Mesenchymal stem cell (in vitro differentiated cells and primary cell): Measurements from ENCODE around the gene DMAC2L.
"Not testable (repeated sequence)": the region's sequence is repeated elsewhere in the genome, so short reads cannot be mapped to it uniquely, and the experiment has no call there.

Experiments
- DNase-seq: peaks from one replicate; pipeline ENCODE4 v3.0.0-alpha.2; 2013
- H2AFZ ChIP-seq: one replicate; pipeline ENCODE4 v1.6.1; 2013; ENCODE audit warnings: low read depth, mild to moderate bottlenecking, control low read depth, inconsistent platforms, low read length, moderate library complexity
- H2AK5ac ChIP-seq: 2 replicates; pipeline ENCODE4 v1.6.1; 2013; ENCODE audit warnings: low read length, moderate library complexity, mild to moderate bottlenecking, inconsistent platforms; ENCODE audit not compliant: severe bottlenecking
- H2BK120ac ChIP-seq: one replicate; pipeline ENCODE4 v1.6.1; 2013; ENCODE audit warnings: low read depth, mild to moderate bottlenecking, inconsistent platforms, low read length, moderate library complexity
- H2BK12ac ChIP-seq, 2 experiments: one replicate each; pipeline ENCODE4 v1.6.1; 2013; ENCODE audit warnings: inconsistent platforms in 2 of 2, low read length in 2 of 2, mild to moderate bottlenecking in 2 of 2, moderate library complexity in 2 of 2, control low read depth in 1 of 2
- H2BK15ac ChIP-seq: one replicate; pipeline ENCODE4 v1.6.1; 2013; ENCODE audit warnings: mild to moderate bottlenecking, low read depth, inconsistent platforms; ENCODE audit not compliant: poor library complexity, severe bottlenecking
- H2BK5ac ChIP-seq: 2 replicates; pipeline ENCODE4 v1.6.1; 2013; ENCODE audit warnings: low read depth, mild to moderate bottlenecking, low read length, control low read depth, inconsistent platforms; ENCODE audit not compliant: poor library complexity, severe bottlenecking
- H3K14ac ChIP-seq, 2 experiments: one replicate each; pipeline ENCODE4 v1.6.1; 2013; ENCODE audit warnings: inconsistent platforms in 2 of 2, low read length in 2 of 2, control low read depth in 1 of 2, mild to moderate bottlenecking in 1 of 2, moderate library complexity in 1 of 2
- H3K18ac ChIP-seq, 2 experiments: one replicate each; pipeline ENCODE4 v1.6.1; 2013; ENCODE audit warnings: inconsistent platforms in 2 of 2, low read length in 2 of 2, control low read depth in 1 of 2, low read depth in 1 of 2, mild to moderate bottlenecking in 1 of 2
- H3K23ac ChIP-seq, 2 experiments: one replicate each; pipeline ENCODE4 v1.6.1; 2013; ENCODE audit warnings: inconsistent platforms in 2 of 2, low read length in 2 of 2, mild to moderate bottlenecking in 2 of 2, moderate library complexity in 2 of 2, control low read depth in 1 of 2
- H3K27ac ChIP-seq: 2 replicates; pipeline ENCODE4 v1.5.1; 2013; ENCODE audit warnings: mild to moderate bottlenecking, moderate library complexity, low read length, control low read depth, inconsistent platforms; ENCODE audit not compliant: poor library complexity, severe bottlenecking
- H3K27me3 ChIP-seq, 2 experiments: 2 replicates each; pipeline versions ENCODE4 v1.6.1 to v1.7.0; 2013; ENCODE audit warnings: low read length in 2 of 2, mild to moderate bottlenecking in 2 of 2, moderate library complexity in 2 of 2, control low read depth in 1 of 2, inconsistent platforms in 1 of 2; ENCODE audit not compliant: control insufficient read depth in 1 of 2, insufficient read depth in 1 of 2
- H3K36me3 ChIP-seq, 2 experiments: 2 replicates each; pipeline versions ENCODE4 v1.6.1 to v1.7.0; 2013; ENCODE audit warnings: low read length in 2 of 2, control low read depth in 1 of 2, inconsistent platforms in 1 of 2, low read depth in 1 of 2, mild to moderate bottlenecking in 1 of 2; ENCODE audit not compliant: insufficient read depth in 2 of 2, control insufficient read depth in 1 of 2
- H3K4ac ChIP-seq, 2 experiments: one replicate each; pipeline ENCODE4 v1.6.1; 2013; ENCODE audit warnings: inconsistent platforms in 2 of 2, low read length in 2 of 2, mild to moderate bottlenecking in 2 of 2, moderate library complexity in 2 of 2, control low read depth in 1 of 2, low read depth in 1 of 2
- H3K4me1 ChIP-seq: 2 replicates; pipeline ENCODE4 v1.6.1; 2013; ENCODE audit warnings: low read depth, low read length, control low read depth; ENCODE audit not compliant: control insufficient read depth, insufficient read depth
- H3K4me2 ChIP-seq: 2 replicates; pipeline ENCODE4 v1.6.1; 2013; ENCODE audit warnings: low read length, mild to moderate bottlenecking, inconsistent platforms; ENCODE audit not compliant: poor library complexity, severe bottlenecking
- H3K4me3 ChIP-seq, 2 experiments: 2 replicates each; pipeline versions ENCODE4 v1.5.1 to v1.7.0; 2013; ENCODE audit warnings: low read length in 2 of 2, mild to moderate bottlenecking in 2 of 2, control low read depth in 1 of 2, low read depth in 1 of 2; ENCODE audit not compliant: insufficient read depth in 1 of 2
- H3K79me1 ChIP-seq: replicated peaks from 2 replicates; pipeline ENCODE4 v1.6.1; 2013; ENCODE audit warnings: mild to moderate bottlenecking, control low read depth, low read length, inconsistent platforms; ENCODE audit not compliant: poor library complexity, severe bottlenecking
- H3K9ac ChIP-seq: 2 replicates; pipeline ENCODE4 v1.7.0; 2013; ENCODE audit warnings: mild to moderate bottlenecking, low read length, moderate library complexity
- H3K9me3 ChIP-seq: 2 replicates; pipeline ENCODE4 v1.7.0; 2013; ENCODE audit warnings: mild to moderate bottlenecking, low read length; ENCODE audit not compliant: control insufficient read depth
- H4K8ac ChIP-seq: one replicate; pipeline ENCODE4 v1.6.1; 2013; ENCODE audit warnings: inconsistent platforms, mild to moderate bottlenecking, low read length, moderate library complexity
- H4K91ac ChIP-seq: one replicate; pipeline ENCODE4 v1.6.1; 2013; ENCODE audit warnings: mild to moderate bottlenecking, low read length, inconsistent platforms
- WGBS: methylation state at CpG from one replicate; pipeline ENCODE4 v1.1.7; 2013; ENCODE audit warnings: mixed read lengths; 5-methylcytosine and 5-hydroxymethylcytosine counted together

DMAC2L gene

DNA sequence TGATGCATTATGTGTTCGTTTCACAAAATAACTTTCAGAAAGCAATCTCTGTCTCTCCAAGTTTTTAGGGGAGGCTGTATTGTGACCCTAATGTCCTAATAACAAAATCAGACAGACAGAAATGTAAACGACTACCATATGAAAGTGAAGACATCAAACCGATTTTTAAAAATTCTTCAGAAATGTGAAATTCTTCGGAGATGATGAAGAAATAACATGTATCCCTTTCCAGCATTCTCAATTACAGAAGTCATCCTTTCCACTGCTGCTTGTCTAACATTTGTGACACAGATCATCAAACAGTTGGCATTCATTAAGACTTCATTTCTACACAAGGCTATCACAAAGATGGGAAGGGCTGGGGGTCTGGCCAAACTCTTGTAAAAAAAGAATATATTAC is 41.0 kb downstream of the DMAC2L start:
- Histone ChIP-seq H3K27ac (peak overlapping the region; percentile 59), H3K9me3 (no peaks in the 10 kb centered on the region), H2BK15ac (no peak overlapping the region), H3K9ac (peak overlapping the region; percentile 36), H3K79me1 (no peaks in the 10 kb centered on the region), H2BK12ac (no peak overlapping the region), H4K8ac (no peak overlapping the region), H2BK5ac (no peak overlapping the region), H3K36me3 (peaks cover 0 to 5% of the 10 kb centered on the region in 2 experiments), H3K4me2 (no peak overlapping the region), H3K23ac (no peak overlapping the region), H3K4me1 (peaks cover 3% of the 10 kb centered on the region), H3K27me3 (no peaks in the 10 kb centered on the region), H3K18ac (no peak overlapping the region), H2AK5ac (no peak overlapping the region), H2AFZ (no peak overlapping the region), H4K91ac (no peak overlapping the region), H3K4ac (no peak overlapping the region), H3K4me3 (no peak overlapping the region), H3K14ac (no peak overlapping the region), H2BK120ac (no peak overlapping the region)
- no peak for DNase-seq
- WGBS = 94% methylated on average over 2 of the region's 4 CpGs

DNA sequence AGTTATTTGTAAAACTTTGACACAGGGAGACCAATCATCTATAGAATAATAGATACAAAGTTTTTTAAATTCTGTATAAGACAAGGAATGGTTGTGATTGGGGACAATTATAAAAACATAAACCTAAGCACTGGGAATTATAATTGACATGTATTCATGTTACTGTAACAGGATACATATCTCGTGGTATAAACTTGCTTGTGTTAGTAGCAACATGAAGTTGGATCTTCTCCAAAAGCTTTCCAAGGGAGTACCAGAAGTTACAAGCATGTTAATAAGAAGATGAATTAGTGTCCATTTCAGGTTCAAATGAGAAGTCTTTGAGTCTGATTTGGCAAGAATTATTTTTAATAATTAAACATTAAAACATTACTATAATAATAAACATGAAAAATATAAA is 42.4 kb downstream of the DMAC2L start:
- 94% methylated on average over 1 of the region's 1 CpG for WGBS
- Histone ChIP-seq H3K9ac (no peak overlapping the region), H3K27ac (no peak overlapping the region), H3K14ac (no peak overlapping the region), H4K8ac (no peak overlapping the region), H2BK120ac (no peak overlapping the region), H3K4me2 (no peak overlapping the region), H3K27me3 (no peaks in the 10 kb centered on the region), H3K4ac (no peak overlapping the region), H3K23ac (no peak overlapping the region), H3K36me3 (peaks cover 0 to 7% of the 10 kb centered on the region in 2 experiments), H2AK5ac (no peak overlapping the region), H3K18ac (no peak overlapping the region), H2AFZ (no peak overlapping the region), H3K4me1 (peaks cover 3% of the 10 kb centered on the region), H2BK12ac (no peak overlapping the region), H4K91ac (no peak overlapping the region), H2BK5ac (no peak overlapping the region), H3K79me1 (no peaks in the 10 kb centered on the region), H2BK15ac (no peak overlapping the region), H3K9me3 (no peaks in the 10 kb centered on the region), H3K4me3 (no peak overlapping the region)
- no peak for DNase-seq

DNA sequence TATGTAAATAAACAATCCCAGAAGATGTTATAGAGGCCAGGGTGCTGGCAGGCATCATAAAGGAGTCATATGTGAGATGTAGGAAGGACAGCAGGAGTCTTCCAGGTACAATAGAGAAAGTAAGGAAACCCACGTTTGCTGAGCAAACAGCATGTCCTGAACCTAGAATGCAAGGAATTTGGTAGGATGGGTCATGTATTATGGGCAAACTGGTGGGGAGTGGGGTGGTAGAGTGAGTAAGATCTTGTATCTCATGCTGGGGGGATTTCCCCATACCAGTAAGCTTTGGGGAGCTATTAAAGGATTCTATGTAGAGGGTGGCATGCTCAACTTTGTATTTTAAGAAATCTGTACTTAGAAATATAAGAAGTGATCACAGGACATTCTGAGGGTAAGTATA is 43.6 kb downstream of the DMAC2L start:
- 86% methylated on average over 1 of the region's 1 CpG for WGBS
- DNase-seq = no peak

DNA sequence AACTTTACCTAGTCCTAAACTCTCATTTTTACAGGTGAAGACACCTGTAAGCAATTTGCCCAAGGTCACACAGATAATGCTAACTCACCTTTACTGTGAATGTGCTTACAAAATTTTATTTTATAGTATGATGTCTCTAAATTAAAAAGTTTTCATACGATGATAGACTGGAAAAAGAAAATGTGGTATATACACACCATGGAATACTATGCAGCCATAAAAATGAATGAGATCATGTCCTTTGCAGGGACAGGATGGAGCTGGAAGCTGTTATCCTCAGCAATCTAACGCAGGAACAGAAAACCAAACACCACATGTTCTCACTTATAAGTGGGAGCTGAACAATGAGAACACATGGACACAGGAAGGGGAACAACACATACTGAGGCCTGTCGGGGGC is 44.2 kb downstream of the DMAC2L start:
- not testable (repeated sequence) for H3K14ac ChIP-seq, H3K4ac ChIP-seq, H2AK5ac ChIP-seq, H2BK12ac ChIP-seq, H2BK5ac ChIP-seq, DNase-seq, H2BK15ac ChIP-seq, H4K91ac ChIP-seq, H3K79me1 ChIP-seq, H3K4me3 ChIP-seq, H3K4me2 ChIP-seq, H3K23ac ChIP-seq, H2BK120ac ChIP-seq, H3K9me3 ChIP-seq, H3K36me3 ChIP-seq, H4K8ac ChIP-seq, H3K27me3 ChIP-seq, H2AFZ ChIP-seq, H3K27ac ChIP-seq, H3K9ac ChIP-seq, H3K18ac ChIP-seq, H3K4me1 ChIP-seq
- 100% methylated on average over 1 of the region's 3 CpGs for WGBS

More for the DNA sequence above, 43.6 kb downstream of the DMAC2L start:
- Histone ChIP-seq H3K9ac (no peak overlapping the region), H3K27me3 (no peaks in the 10 kb centered on the region), H4K8ac (no peak overlapping the region), H2AK5ac (no peak overlapping the region), H3K36me3 (peaks cover 0 to 7% of the 10 kb centered on the region in 2 experiments), H4K91ac (no peak overlapping the region), H3K23ac (no peak overlapping the region), H3K14ac (no peak overlapping the region), H2AFZ (no peak overlapping the region), H2BK5ac (no peak overlapping the region), H2BK12ac (no peak overlapping the region), H3K79me1 (no peaks in the 10 kb centered on the region), H3K18ac (no peak overlapping the region), H3K4ac (no peak overlapping the region), H3K4me3 (no peak overlapping the region), H3K4me2 (no peak overlapping the region), H3K27ac (no peak overlapping the region), H2BK120ac (no peak overlapping the region), H2BK15ac (no peak overlapping the region), H3K9me3 (no peaks in the 10 kb centered on the region), H3K4me1 (peaks cover 1% of the 10 kb centered on the region)
